Measurements from ENCODE around the gene UMODL1.
A peak's percentile ranks its signal among the peaks of the same experiment; 100 is the strongest.
"Not testable (repeated sequence)": the region's sequence is repeated elsewhere in the genome, so short reads cannot be mapped to it uniquely, and the experiment has no call there.

Gene UMODL1

GRCh38 chr21:42179316-42179715 lies 108.2 kb downstream of the UMODL1 start:
- TF ChIP-seq, protein P1, sequence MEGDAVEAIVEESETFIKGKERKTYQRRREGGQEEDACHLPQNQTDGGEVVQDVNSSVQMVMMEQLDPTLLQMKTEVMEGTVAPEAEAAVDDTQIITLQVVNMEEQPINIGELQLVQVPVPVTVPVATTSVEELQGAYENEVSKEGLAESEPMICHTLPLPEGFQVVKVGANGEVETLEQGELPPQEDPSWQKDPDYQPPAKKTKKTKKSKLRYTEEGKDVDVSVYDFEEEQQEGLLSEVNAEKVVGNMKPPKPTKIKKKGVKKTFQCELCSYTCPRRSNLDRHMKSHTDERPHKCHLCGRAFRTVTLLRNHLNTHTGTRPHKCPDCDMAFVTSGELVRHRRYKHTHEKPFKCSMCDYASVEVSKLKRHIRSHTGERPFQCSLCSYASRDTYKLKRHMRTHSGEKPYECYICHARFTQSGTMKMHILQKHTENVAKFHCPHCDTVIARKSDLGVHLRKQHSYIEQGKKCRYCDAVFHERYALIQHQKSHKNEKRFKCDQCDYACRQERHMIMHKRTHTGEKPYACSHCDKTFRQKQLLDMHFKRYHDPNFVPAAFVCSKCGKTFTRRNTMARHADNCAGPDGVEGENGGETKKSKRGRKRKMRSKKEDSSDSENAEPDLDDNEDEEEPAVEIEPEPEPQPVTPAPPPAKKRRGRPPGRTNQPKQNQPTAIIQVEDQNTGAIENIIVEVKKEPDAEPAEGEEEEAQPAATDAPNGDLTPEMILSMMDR (IDR thresholded peaks at IDR 0.05), result no peak
- no peak overlapping the region for H3K4me2 ChIP-seq (ENCODE audit: low read length)
- H3K9ac ChIP-seq, result no peak overlapping the region
- no peaks in the 10 kb centered on the region for H3K9me3 ChIP-seq (ENCODE audit: control insufficient read depth, low read length)
- H3K27me3 ChIP-seq (ENCODE audit: control insufficient read depth, insufficient read depth, low read length), result no peaks in the 10 kb centered on the region
- H3K27ac ChIP-seq, result no peak overlapping the region
- no peak overlapping the region for H2AFZ ChIP-seq
- no peaks in the 10 kb centered on the region for H3K36me3 ChIP-seq (ENCODE audit: control insufficient read depth, insufficient read depth, low read length)
- no peaks in the 10 kb centered on the region for H3K79me2 ChIP-seq
- no peaks in the 10 kb centered on the region for H3K4me1 ChIP-seq
- no peak overlapping the region for H3K4me3 ChIP-seq (ENCODE audit: low read depth, low read length)

DNA sequence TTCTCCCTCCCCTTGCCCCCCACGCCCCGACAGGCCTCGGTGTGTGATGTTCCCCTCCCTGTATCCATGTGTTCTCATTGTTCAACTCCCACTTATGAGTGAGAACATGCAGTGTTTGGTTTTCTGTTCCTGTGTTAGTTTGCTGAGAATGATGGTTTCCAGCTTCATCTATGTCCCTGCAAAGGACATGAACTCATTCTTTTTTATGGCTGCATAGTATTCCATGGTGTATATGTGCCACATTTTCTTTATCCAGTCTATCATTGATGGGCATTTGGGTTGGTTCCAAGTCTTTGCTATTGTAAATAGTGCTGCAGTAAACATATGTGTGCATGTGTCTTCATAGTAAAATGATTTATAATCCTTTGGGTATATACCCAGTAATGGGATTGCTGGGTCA lies 108.9 kb downstream of the UMODL1 start:
- H3K4me3 ChIP-seq (ENCODE audit: low read depth, low read length); H3K4me1 ChIP-seq; H2AFZ ChIP-seq; H3K27ac ChIP-seq; H3K9ac ChIP-seq; H3K27me3 ChIP-seq (ENCODE audit: control insufficient read depth, insufficient read depth, low read length); H3K79me2 ChIP-seq; H3K9me3 ChIP-seq (ENCODE audit: control insufficient read depth, low read length); H3K4me2 ChIP-seq (ENCODE audit: low read length); H3K36me3 ChIP-seq (ENCODE audit: control insufficient read depth, insufficient read depth, low read length): not testable (repeated sequence)

DNA sequence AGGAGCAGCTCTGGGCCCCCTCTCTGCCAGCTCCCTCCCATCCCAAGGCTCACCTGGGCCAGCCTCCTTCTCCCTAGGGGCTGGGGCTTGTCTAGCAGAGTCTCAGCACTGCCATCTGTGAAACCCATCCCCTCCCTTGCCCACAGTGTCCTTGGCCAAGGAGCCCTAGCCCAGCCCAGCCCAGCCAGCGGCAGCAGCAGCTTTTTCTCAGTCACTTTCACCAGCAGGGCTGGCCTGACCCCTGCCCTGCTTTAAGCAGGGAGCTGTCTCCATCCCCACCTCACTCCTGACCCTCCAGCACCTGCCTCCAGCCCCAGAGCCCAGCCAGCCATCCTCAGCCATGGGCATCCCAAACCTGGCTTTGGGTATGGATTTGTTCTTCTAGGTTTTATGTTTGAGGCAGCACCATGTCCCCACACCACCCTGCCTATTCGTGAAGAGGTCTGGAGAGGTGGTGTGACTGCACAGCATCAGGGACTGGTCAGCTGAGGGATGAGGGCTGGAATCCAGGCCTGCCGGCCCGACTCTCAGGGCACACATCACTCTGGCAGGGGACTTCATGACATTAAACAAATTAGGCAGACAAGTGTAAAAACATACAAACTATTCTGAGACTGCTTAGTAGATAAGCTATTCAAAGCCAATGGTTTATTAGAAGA lies 111.7 kb downstream of the UMODL1 start:
- H3K4me2 ChIP-seq (ENCODE audit: low read length), result no peak overlapping the region
- TF ChIP-seq, protein P1 (IDR thresholded peaks at IDR 0.05), result no peak
- H3K4me1 ChIP-seq, result no peaks in the 10 kb centered on the region
- no peaks in the 10 kb centered on the region for H3K9me3 ChIP-seq (ENCODE audit: control insufficient read depth, low read length)
- no peak overlapping the region for H3K9ac ChIP-seq
- no peak overlapping the region for H3K27ac ChIP-seq
- H3K36me3 ChIP-seq (ENCODE audit: control insufficient read depth, insufficient read depth, low read length), result no peaks in the 10 kb centered on the region
- H2AFZ ChIP-seq, result no peak overlapping the region
- H3K79me2 ChIP-seq, result no peaks in the 10 kb centered on the region
- no peaks in the 10 kb centered on the region for H3K27me3 ChIP-seq (ENCODE audit: control insufficient read depth, insufficient read depth, low read length)
- no peak overlapping the region for H3K4me3 ChIP-seq (ENCODE audit: low read depth, low read length)

GRCh38 chr21:42183374-42184266 lies 112.5 kb downstream of the UMODL1 start:
- H3K36me3 ChIP-seq (ENCODE audit: control insufficient read depth, insufficient read depth, low read length), result no peaks in the 10 kb centered on the region
- no peak overlapping the region for H3K4me2 ChIP-seq (ENCODE audit: low read length)

DNA sequence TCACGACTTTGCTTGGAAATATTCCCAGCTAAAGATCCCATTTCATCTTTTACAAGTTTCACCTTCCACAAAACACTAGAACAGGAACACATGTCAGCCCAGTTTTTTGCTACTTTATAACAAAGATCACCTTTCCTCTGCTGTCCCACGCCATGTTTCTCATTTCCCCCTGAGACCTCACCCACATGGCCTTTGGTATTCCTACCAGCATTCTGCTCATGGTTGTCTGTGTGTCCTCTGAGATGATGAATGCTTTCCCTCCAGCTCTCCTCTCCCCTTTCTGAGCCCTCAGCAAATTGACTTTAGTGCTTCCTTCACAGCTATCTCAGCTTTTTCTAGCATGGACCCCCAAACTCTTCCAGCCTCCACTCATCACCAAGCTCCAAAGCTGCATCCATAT lies 115.5 kb downstream of the UMODL1 start:
- Histone ChIP-seq H3K9me3 (ENCODE audit: control insufficient read depth, low read length) (no peaks in the 10 kb centered on the region), H3K4me2 (ENCODE audit: low read length) (peak overlapping the region; percentile 33), H3K27me3 (ENCODE audit: control insufficient read depth, insufficient read depth, low read length) (no peaks in the 10 kb centered on the region), H3K27ac (no peak overlapping the region), H3K4me3 (ENCODE audit: low read depth, low read length) (no peak overlapping the region), H2AFZ (no peak overlapping the region), H3K79me2 (no peaks in the 10 kb centered on the region), H3K36me3 (ENCODE audit: control insufficient read depth, insufficient read depth, low read length) (no peaks in the 10 kb centered on the region), H3K9ac (no peak overlapping the region), H3K4me1 (no peaks in the 10 kb centered on the region)
- TF ChIP-seq, protein P1 (IDR thresholded peaks at IDR 0.05), result no peak

More at GRCh38 chr21:42183374-42184266, 112.5 kb downstream of the UMODL1 start:
- Histone ChIP-seq H3K9ac (no peak overlapping the region), H3K4me3 (ENCODE audit: low read depth, low read length) (no peak overlapping the region), H3K79me2 (no peaks in the 10 kb centered on the region), H2AFZ (no peak overlapping the region), H3K27me3 (ENCODE audit: control insufficient read depth, insufficient read depth, low read length) (no peaks in the 10 kb centered on the region), H3K27ac (no peak overlapping the region), H3K9me3 (ENCODE audit: control insufficient read depth, low read length) (no peaks in the 10 kb centered on the region), H3K4me1 (no peaks in the 10 kb centered on the region)
- TF ChIP-seq, protein P1 (IDR thresholded peaks at IDR 0.05), result no peak

Measured in parathyroid adenoma (tissue), 2 donors.